ENCODE data around the gene ZNRF1. TPM values are rescaled to one million over a fixed set of nuclear protein-coding genes. Genes with fewer than 3 reads are reported as not detected.

Gene ZNRF1
- polyA plus RNA-seq, 2 of the 4 experiments (the other 2 are of a cell fraction): 18.6 to 22.6 TPM

GRCh38 chr16:75110637-75111513 is 112.1 kb downstream of the ZNRF1 start (continued):
- TF ChIP-seq KDM5A (IDR thresholded peaks at IDR 0.05): no peak
- no peak for TF ChIP-seq FOSL2 (IDR thresholded peaks at IDR 0.05)
- TF ChIP-seq FOSL2 (CRISPR knock-in tag; IDR thresholded peaks at IDR 0.05): no peak
- TF ChIP-seq MAX (IDR thresholded peaks at IDR 0.05): peak; percentile 94
- TF ChIP-seq HMGXB4 (CRISPR knock-in tag; IDR thresholded peaks at IDR 0.05; ENCODE audit: borderline replicate concordance): no peak
- TF ChIP-seq SREBF2 (IDR thresholded peaks at IDR 0.05): no peak
- no peak for TF ChIP-seq NFE2L2 (conservative IDR thresholded peaks at IDR 0.05; ENCODE audit: low read length)
- no peak for TF ChIP-seq MAZ (IDR thresholded peaks at IDR 0.05; ENCODE audit: borderline replicate concordance, low read depth, low read length)

GRCh38 chr16:75111514-75111940 is 112.7 kb downstream of the ZNRF1 start:
- peaks cover 47% of the 10 kb centered on the region for H3K4me1 ChIP-seq
- peak overlapping the region; percentile 77 for H3K4me2 ChIP-seq
- ChIA-PET POLR2A (interaction anchor here (1.1 to 1.3 kb wide), 2 partner anchors 113 to 126 kb away, joined by 13 to 14 read pairs; partner anchors contain the start of genes WDR59 and ZNRF1), CTCF (interaction anchor here (0.6 to 13.4 kb wide), 52 partner anchors 9 to 685 kb away, joined by 3 to 252 read pairs (median 6); partner anchors contain the start of genes FA2H, WDR59 and ZNRF1)
- no peak overlapping the region for H3K4me3 ChIP-seq
- no peaks in the 10 kb centered on the region for H3K9me3 ChIP-seq
- peak overlapping the region in 1 of 2 experiments; percentile 90; a peak in 4 of 6 replicates for H3K27ac ChIP-seq
- FAIRE-seq (no peak), DNase-seq (ENCODE audit: low read depth in 1 of 2, low spot score in 1 of 2) (no peak), ATAC-seq (peak in 1 of 2 experiments; percentile 13; a peak in 3 of 6 replicates)
- 62% methylated on average over 6 of the region's 7 CpGs for WGBS (ENCODE audit: missing lambda C conversion rate)
- no peak for TF ChIP-seq RCOR1 (IDR thresholded peaks at IDR 0.05; ENCODE audit: low read depth, low read length)
- no peak for TF ChIP-seq POLR2A (IDR thresholded peaks at IDR 0.05; ENCODE audit: low read length)
- no peak for TF ChIP-seq HOXB5 (CRISPR knock-in tag; IDR thresholded peaks at IDR 0.05)
- TF ChIP-seq RAD21 (conservative IDR thresholded peaks at IDR 0.05 in 1 of 2, IDR thresholded peaks at IDR 0.05 in 1 of 2): peak in 1 of 2 experiments; percentile 7; a peak in 1 of 5 replicates
- no peak for TF ChIP-seq TP53 (CRISPR knock-in tag; IDR thresholded peaks at IDR 0.05)
- no peak for TF ChIP-seq BHLHE40 (IDR thresholded peaks at IDR 0.05; ENCODE audit: low read depth, low read length)

GRCh38 chr16:75111961-75112733 is 113.3 kb downstream of the ZNRF1 start:
- DNase-seq (ENCODE audit: low read depth in 1 of 2, low spot score in 1 of 2) (no peak), FAIRE-seq (no peak), ATAC-seq (no peak)
- peaks cover 47% of the 10 kb centered on the region for H3K4me1 ChIP-seq
- ChIA-PET CTCF (interaction anchor here (0.6 to 13.4 kb wide), 45 partner anchors 8 to 686 kb away, joined by 3 to 252 read pairs (median 6); partner anchors contain the start of genes FA2H, WDR59 and ZNRF1), POLR2A (interaction anchor here (1.1 to 1.3 kb wide), 2 partner anchors 114 to 127 kb away, joined by 13 to 14 read pairs; partner anchors contain the start of genes WDR59 and ZNRF1)
- no peaks in the 10 kb centered on the region for H3K9me3 ChIP-seq
- no peak for TF ChIP-seq HES2 (IDR thresholded peaks at IDR 0.05)
- TF ChIP-seq RARB (CRISPR knock-in tag; IDR thresholded peaks at IDR 0.05): no peak
- TF ChIP-seq MAX (IDR thresholded peaks at IDR 0.05): no peak
- no peak for TF ChIP-seq MYC (IDR thresholded peaks at IDR 0.05; ENCODE audit: borderline replicate concordance, low read length)
- TF ChIP-seq FOSL2 (IDR thresholded peaks at IDR 0.05): no peak
- no peak for TF ChIP-seq FOSL2 (CRISPR knock-in tag; IDR thresholded peaks at IDR 0.05)
- TF ChIP-seq HOXB5 (CRISPR knock-in tag; IDR thresholded peaks at IDR 0.05): no peak
- no peak for TF ChIP-seq CBX8 (IDR thresholded peaks at IDR 0.05)
- TF ChIP-seq SREBF2 (IDR thresholded peaks at IDR 0.05): no peak
- TF ChIP-seq JUNB (IDR thresholded peaks at IDR 0.05): no peak
- TF ChIP-seq ESRRA (IDR thresholded peaks at IDR 0.05; ENCODE audit: borderline replicate concordance, low read length): no peak
- no peak for TF ChIP-seq HMGXB4 (CRISPR knock-in tag; IDR thresholded peaks at IDR 0.05; ENCODE audit: borderline replicate concordance)
- no peak for TF ChIP-seq PBX3 (IDR thresholded peaks at IDR 0.05)
- TF ChIP-seq BHLHE40 (IDR thresholded peaks at IDR 0.05; ENCODE audit: low read depth, low read length): no peak
- no peak for TF ChIP-seq ZFP36 (IDR thresholded peaks at IDR 0.05; ENCODE audit: borderline replicate concordance, partially characterized antibody)
- no peak for TF ChIP-seq PHF8 (IDR thresholded peaks at IDR 0.05; ENCODE audit: borderline replicate concordance, low read depth)
- TF ChIP-seq JUN (IDR thresholded peaks at IDR 0.05): no peak
- 83% methylated on average over 25 of the region's 26 CpGs for WGBS (ENCODE audit: missing lambda C conversion rate)
- no peak overlapping the region for H3K27ac ChIP-seq
- H3K4me3 ChIP-seq: no peak overlapping the region
- H3K4me2 ChIP-seq: no peak overlapping the region

Data from A549 (cell line).